Activated CD4-positive, CD25-positive, alpha-beta regulatory T cell treated with anti-CD3 and anti-CD28 coated beads, Interleukin-2, amount 50 U/mL, for 24 hours (primary cell): ENCODE results near the gene PTGES2.
"Not testable (repeated sequence)": the region's sequence is repeated elsewhere in the genome, so short reads cannot be mapped to it uniquely, and the experiment has no call there.

Experiments used
- ATAC-seq, 2 donors: fragments of 150-1000 bp; cut with Tn5 transposase; one replicate each; pipeline ENCODE4 v1.10.0; 2021; ENCODE audit warnings: mild to moderate bottlenecking in 1 of 2, moderate library complexity in 1 of 2

PTGES2 gene

DNA sequence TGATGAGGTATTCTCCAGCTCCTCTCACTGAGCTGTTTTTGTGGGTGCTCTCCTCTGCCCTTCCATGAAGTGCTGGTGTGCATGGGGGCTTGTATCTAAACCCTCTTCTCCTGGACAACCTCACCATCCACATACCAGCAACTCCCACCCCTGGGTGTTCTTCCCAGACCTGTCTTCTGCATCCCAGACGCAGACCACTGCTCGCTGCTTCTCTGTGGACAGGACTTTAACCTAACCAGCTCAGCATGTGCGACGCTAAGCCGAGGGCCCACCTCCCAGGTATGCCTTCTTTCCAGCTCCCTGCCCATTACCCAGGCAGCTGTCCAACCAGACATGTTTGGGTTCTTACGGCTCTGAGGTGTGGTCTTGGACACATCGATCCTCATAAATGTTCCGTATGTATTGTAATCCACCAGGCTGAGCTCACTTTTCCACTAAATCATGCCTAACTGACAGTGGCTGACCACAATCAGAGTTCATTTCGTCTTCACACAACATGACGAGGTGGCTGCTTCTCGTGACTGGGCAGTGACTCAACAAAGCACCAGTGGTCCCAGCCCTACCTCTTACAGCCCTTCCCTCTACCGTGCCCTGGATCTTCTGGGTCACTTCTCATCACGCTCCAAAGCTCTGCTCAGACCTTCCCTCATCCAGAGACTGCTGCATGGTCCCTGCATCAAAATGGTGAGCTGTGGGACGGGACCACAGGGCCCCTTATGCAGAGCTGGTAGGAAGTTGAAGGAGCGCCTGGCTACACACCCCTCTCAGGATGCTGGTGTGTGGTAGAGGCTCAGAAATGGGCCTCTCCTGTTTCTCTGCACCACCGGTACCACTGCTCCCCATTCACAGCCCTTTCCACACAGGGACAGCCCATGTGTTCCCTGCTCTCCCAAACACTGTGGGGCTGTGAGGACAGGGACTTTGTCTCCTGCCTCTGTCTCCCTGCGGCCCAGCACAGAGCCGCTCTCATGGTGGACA is 9.6 kb upstream of the PTGES2 start:
- no peak for ATAC-seq

DNA sequence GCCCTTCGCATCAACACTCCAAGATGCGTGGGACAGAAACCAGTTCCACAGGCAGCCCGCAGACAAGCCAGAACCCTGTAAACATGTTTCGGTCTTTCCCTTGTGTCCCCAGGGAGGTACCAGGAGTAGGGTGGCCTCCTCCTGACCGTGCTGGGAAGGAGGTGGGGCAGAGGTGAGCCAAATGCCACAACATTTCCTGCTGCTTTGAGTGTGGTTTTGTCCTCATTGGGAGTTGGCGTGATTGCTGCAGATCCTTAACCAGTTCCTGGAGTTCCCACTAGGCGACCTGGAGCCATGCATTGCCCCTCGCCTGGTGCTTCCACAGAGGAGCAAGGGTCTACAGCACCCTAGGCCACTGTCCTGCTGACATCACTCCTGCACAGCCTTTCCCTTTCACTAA is 8.0 kb upstream of the PTGES2 start:
- ATAC-seq, result not testable (repeated sequence)

DNA sequence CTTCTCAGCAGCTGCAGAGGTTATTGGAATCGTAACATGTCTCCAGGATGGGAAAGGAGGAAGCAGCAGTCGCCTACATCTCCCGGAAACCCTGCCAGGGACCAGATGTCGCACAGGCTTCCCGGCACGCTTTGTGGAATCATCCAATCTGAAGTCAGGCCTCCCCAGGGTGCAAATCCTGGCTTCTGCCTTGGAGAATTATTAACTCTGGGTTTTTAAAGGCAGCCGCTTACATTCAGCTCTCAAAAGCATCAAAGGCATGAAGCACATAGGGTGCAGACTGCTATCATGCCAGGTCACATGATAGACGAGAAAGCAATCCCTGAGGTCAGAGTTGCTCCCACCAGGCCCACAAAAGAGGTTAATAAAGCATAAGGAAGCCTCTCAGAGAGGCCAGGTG is 4.6 kb upstream of the PTGES2 start:
- not testable (repeated sequence) for ATAC-seq

DNA sequence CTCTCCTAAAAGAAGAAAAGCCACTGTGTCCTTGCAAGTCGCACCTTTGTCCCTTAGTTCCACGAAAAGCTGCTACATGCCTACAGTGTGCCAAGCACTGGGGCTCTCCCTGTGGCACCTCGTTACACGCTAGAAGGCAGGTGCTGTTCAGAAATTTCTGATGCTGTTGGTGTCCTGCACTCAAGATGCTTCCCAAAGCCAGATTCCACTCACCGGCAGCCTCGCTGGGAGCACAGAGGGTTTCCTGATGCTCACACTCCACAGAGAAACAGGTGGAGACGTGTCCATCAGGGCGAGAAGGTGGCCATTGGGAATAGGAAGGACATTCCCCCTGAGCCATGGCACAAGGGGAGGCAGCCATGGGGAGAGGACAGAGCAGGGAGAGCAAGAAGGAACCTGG is 3.8 kb upstream of the PTGES2 start:
- ATAC-seq, result not testable (repeated sequence)

DNA sequence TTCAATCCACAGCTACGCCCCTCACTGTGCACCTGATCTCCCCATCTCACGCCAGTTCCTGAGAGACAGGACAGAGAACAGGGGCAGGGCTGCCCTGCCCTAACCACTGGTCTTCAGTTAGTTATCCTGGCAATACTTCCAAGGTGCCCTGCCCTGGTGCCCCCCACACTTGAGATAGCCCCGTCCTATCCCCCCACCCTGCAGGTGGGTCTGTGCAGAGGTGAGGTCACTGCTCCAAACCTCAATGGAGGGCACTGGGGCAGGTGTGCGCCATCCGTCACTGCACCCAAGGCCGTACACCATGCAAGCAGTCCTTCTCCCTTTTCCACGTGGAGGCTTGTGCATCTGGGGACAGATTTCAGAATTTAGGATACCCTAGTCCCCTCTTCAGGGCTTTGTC is 3.1 kb upstream of the PTGES2 start:
- ATAC-seq, result not testable (repeated sequence)

DNA sequence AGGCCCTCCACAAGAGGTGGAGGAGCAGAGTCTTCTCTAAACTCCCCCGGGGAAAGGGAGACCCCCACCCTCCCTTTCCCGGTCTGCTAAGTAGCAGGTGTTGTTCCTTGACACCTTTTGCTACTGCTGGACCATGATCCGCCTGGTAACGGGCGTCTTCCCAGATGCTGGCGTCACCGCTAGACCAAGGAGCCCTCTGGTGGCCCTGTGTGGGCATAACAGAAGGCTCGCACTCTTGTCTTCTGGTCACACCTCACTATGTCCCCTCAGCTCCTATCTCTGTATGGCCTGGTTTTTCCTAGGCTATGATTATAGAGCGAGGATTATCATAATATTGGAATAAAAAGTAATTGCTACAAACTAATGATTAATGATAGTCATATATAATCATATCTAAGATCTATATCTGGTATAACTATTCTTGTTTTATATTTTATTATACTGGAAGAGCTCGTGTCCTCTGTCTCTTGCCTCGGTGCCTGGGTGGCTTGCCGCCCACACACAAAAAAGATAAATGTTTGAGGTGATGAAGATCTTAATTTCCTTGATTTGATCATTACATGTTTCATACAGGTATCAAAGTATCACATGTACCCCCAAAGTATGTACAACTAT is 2.6 kb upstream of the PTGES2 start:
- not testable (repeated sequence) for ATAC-seq

DNA sequence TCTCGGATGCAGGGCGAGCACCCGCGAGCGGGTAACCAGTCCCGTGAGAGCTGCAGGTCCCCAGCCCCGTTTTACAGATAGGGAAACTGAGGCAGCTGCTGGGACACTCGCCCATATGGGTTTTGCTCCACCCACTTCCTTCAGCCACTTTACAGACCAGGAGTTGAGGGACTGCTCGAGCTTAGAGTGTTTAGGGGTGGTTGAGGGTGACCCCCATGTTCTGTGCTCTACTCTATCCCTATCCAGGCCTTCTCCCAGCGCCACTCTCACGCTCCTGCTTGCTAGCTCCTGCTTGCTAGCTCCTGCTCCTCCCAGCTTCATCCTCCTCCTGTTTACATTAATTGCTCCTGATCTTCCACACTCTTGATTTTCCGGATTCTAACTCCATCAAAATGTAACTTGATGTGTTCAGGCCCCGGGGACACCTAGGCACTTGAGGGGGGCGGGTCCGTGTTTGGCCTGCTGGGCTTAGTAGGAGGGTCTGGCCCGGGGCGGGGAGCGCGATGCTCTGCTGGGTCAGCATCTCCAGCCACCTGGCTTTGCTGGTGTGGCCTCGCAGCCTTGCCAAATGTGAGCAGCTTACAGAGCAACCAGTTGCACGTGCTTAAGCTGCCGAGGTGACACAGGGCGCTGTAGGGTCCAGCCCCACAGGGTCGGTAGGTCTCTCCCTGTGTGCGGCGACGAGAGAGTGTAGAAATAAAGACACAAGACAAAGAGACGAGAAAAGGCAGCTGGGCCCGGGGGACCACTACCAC is 1.5 kb upstream of the PTGES2 start:
- ATAC-seq, result no peak

DNA sequence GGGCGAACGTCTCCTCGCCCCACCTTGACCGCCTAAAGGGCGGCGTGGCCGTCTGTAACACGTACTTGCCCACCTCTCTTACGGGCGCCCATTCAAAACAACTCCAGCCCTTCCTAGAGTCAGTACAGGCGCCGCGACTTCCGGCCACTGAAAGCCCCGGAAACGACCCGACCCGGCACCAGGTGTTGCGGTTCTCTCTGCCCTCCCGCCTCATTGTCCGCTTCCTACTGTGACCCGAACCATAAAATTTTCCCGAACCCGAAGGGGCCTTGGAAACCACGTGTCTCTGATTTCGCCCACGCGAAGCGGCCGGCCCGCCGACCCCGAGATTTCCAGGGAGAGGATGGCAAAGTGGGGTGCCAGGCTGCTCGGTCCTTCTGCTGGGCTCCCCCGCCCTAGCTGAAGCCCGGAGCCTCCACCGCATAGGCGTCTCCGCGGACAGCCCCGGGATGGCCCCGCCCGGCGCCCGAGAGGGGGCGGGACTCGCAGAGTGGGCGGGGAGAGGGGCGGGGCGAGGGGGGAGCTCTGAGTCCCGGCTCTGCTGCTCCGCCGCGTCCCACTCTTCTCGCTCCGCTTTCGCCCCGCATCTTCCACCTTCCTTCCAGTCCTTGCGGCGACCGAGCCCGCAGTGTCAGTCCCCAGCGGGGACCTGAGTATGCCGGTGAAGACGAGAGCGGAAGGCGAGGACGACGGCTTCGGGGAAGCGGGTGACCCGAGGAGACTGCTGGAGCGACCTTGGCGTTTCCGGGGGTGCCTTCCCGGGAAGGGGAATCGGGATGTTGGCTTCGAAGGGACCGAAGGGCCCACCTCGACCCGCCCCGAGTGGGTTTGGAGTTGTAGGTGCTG is 684 bp upstream of the PTGES2 start:
- ATAC-seq, result peak; percentile 80 to 84

DNA sequence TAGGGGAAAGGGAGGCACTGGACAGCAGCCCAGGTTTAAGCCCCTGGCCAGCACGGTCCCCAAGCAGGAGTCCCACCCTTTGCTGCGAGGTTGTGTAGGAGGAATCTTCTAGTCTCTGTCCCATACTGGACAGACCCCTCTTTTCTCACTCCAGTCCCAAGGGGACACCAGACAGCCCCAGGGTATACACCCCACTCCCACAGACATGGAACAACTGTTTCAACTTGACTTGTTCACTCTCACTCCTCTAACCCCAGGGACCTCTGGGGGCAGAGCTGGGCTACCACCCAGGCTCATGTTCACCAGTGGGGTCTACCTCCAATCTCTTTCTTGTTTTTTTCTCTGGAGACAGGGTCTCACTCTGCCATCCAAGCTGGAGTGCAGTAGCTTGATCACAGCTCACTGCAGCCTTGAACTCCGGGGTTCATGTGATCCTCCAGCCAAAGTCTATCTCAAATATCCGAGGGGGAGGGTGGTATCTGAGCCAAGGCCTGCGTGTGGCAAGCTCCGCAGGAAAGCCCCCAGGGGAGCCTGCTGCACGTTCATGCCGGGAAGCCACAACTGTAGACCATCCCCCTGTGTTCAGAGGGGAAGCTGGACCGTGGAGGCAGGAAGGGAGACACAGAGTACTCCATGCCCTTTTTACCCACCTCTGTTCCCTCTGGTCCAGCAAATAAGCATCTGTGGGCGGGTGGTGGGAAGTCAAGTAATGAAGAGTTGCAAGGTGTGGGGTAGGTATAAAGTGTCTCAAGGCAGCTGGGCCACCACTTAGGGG is 1.8 kb downstream of the PTGES2 start:
- ATAC-seq, result no peak

DNA sequence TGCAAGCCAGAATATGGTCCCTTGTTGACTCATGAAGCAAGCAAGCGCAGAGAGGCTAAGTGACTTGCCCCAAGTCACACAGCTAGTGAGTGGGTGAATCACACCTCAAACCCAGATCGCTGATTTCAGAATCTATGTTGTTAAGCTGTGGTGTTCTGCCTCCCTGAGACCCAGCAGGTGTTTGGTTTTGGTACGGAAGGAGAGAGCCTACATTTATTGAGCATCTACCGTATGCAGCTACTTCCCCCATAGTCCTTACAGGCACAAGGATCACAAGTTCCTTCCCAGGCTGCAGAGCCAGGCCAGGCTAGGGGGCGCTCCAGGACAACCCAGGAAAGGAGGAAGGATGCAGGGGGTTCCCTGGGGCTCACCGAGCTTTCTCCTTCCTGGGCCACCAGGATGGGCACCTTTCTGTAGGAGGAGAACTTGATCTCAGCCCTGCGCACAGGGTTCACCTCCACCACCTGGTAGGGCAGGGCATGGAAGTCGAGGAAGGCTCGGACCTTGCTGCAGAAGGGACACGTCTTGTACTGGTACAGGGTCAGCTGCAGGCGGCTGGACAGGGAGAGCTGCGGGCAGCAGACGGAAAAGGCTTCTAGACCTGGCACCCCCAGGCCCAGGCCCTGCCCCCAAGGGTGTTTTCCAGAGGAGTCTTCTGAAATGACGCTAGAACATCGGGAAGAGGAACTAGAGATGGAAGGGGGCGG is 2.5 kb downstream of the PTGES2 start:
- ATAC-seq, result no peak

DNA sequence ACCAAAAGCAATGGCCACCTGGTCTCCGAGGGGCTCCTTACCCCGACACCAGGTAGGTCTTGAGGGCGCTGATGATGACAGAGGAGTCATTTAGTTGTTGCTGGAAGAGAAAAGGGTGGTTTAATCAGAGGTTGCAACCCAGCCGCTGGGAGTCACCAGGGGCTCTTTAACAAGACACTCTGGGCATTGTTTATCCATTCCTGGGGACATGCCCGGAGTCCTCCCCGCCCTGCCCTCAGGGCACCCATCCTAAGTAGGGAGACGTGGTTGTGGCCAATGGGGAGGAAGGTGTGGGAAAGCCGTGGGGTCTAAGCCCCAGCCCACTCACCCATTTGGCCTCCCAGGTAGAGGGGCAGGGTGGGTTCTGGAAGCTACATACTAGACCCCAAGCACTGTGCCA is 3.1 kb downstream of the PTGES2 start:
- no peak for ATAC-seq

DNA sequence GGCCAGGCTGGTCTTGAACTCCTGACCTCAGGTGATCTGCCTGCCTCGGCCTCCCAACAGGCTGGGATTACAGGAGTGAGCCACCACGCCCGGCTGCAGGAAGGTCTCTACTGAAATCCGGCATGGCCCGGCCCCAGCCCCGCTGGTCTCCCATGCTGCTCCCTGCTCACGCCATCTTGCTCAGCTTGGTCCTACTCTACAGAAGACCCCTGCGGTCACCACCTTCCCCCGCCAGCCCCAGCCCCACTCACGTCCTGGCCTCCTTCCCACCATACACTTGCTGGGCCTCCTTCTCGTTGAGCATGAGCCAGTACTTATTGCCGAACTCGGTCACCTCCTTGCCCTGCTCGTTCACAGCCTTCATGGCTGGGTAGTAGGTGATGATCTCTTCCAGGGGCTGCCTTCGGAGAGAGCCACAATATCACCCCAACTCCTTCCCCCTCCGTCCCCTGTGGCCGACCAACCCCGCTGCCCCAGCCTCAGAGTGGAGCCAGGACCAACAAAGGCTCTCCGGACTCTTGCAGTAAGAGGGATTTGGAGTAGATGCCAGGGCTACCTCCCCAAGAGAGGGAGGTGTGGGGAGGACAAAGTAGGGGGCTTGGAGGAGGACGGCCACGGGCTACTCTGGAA is 4.0 kb downstream of the PTGES2 start:
- ATAC-seq, result no peak

DNA sequence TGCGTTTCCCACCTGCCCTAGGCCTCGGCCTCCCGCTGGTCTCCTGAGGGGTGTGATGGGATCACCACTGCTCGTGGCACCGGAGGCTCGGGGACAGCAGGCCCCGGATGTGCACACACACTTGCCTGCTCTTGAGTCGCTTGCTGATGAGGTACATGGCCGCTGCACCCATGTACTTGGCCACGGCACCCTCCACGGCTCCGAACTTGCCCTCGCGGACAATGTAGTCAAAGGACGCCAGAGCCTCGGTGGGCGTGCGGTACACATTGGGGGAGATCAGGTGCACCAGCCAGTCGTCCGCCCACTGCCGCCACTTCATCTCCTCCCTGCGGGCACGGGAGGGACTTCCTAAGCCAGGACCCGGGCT is 4.7 kb downstream of the PTGES2 start:
- no peak for ATAC-seq

DNA sequence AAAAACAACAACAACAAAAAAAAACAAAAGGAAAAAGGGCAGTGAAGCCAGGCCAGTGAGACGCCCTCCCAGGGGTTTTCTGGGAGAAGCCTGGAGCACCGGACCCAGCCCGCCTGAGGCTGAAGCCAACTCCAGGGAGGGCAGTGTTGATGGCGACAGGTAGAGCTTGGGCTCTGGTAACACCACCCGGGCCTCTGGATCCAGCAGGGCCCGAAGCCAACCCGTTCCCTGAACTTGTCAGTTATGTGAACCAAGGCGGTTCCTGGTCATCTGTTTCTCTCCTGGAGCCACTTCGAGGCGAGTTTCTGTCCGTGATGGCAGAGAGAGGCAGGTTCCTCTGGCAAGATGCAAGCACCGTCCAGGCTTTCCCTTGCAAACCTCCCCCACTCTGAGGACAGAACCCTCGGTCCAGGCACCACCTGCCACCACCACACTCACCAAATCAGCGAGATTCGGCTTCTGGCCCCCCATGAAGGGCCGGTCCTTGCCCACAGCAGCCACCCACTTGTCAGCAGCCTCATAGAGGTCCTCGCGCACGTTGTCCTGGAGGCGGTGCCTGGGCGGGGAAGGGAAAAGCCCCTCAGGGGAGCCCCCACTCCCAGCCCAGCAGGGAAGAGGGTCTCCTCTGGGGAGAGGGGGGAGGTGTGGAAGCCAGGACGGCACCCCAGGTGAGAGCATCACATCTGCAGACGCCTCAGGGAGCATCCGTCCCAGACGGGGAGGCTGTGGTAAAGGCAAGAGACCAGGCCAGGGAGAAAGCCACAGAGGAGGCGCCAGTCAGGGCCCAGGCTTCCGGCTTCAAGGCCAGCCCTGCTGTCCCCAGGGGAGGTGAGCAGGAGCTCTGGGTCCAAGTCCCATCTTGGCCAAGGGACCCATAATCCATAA is 5.4 kb downstream of the PTGES2 start:
- ATAC-seq, result no peak

DNA sequence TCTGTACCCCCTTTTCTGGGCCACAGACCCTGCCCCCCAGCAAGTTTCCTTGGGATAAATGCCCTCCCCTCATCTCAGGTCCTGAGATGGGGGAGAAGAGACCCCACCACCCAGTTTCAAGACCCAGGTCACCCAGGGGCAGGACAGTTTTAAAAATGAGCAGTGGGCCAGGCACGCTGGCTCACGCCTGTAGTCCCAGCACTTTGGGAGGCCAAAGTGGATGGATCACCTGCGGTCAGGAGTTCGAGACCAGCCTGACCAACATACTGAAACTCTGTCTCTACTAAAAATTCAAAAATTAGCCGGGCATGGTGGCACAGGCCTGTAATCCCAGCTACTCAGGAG is 6.1 kb downstream of the PTGES2 start:
- no peak for ATAC-seq

DNA sequence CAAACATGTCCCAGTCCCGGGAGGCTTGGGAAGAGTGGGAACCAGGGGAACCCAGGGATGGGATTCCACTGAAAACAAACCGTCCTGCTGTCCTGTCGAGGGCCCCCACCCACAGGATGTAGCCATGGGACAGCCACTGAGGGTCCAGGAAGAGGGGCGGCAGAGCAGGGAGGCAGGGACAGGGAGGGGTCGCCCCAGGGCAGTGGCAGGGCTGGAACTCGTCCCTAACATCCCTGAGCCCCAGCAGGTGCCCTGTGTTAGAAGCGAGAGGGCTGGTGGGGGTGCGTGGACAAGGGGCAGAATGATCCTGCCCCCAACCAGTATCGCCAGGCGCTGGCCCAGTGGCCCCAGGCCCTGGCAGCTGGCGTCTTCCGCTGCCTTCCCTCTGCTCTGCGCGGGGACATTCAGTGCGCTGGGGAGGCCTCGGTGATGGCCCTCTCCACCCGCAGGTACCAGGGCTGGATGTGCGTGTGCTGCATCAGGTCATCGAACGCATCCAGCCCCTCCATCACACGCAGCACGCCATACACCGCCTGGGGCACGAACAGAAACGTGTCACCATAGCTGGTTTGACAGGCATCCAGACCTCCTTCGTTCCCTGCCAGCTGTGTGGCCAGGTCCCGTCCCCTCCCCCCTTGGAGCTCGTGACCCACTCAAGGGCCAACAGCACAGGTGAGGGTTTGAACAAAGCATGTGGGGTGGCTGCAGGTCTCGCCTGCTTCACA is 6.6 kb downstream of the PTGES2 start:
- no peak for ATAC-seq

DNA sequence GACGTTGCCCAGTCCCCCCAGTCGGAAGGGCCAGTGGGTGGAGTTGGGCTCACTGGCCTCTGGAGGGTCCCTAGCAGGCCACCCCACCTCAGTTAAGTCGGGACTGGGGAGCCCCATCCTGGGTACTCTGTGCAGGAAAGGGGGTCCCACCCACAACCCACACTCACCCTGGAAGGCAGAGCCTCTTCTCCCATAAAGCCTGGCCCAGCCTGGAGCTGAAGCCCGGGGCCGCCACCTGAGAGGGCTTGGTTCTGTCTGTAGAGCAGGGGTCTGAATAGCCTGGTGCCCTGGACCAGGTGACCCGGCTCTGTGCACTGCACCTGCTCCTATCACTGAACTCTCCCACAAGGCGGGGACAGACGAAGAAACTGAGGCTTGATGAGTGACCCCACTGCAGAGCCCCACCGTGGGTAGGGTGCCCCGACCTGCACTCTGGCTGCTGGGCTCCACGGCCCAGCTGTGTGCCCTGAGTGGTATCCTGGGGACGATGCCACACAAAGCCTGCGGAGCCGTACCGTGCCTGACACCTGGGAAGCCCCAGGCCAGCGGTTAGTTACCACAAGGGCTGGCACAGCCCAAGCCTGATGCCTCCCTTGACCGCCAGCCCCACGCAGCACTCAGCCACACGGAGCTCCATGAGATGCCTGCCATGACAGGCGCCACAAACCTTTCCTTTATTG is 7.3 kb downstream of the PTGES2 start:
- ATAC-seq, result no peak

DNA sequence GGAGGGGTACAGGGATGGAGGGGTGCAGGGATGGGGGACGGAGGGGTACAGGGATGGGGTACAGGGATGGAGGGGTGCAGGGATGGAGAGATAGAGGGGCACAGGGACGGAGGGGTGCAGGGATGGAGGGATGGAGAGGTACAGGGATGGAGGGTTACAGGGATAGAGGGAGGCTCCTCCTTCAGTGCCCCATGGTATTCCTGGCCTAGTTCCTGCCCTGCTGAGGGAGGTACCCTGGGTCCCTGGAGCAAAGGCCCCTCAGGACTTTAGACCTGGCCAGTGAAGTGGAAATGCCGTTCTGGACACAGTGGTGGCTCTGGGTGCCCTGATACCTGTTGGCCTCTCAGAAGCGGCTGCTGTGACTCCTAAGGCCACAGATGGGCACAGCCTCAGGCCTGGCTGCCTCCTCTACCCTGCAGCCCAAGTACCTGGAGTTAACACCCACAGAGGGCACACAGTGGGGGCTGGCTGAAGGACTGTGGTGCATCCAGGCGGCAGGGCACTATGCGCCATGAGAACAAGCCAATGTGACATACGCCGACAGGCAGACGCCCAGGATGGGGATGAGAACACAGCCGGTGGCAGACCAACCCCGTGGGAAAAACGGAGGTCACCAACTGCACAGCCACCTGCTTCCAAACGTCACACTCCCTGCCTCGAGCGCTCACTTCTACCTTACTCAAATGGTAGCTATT is 8.4 kb downstream of the PTGES2 start:
- no peak for ATAC-seq
